H1 (cell line): ENCODE data around the gene TMEM164. TPM values are rescaled to one million over a fixed set of nuclear protein-coding genes. Genes with fewer than 3 reads are reported as not detected.

Source experiments
- CTCF ChIA-PET: fragments of 300-600 bp; sonication (Branson Sonifier 250); formaldehyde crosslinking; loops from one replicate; lab custom pipeline; 2021; ENCODE audit not compliant: partially characterized antibody; lab: Charles Lee
- POLR2A ChIA-PET: fragments of 300-600 bp; sonication (Branson Sonifier 250); formaldehyde crosslinking; loops from one replicate; lab custom pipeline; 2021; ENCODE audit warnings: inconsistent platforms; ENCODE audit not compliant: partially characterized antibody; lab: Charles Lee
- DNase-seq, 2 experiments: peaks; one replicate each; pipeline versions ENCODE4 v3.0.0 to v3.0.0-alpha.2; 2010 to 2022; ENCODE audit warnings: low spot score in 2 of 2, low read depth in 1 of 2, mixed read lengths in 1 of 2
- FAIRE-seq: peaks from 2 replicates; lab custom pipeline; 2011; peaks lifted over from hg19 to GRCh38; lab: Jason Lieb, UNC
- H2AFZ ChIP-seq: 2 replicates; pipeline ENCODE4 v1.8.1; 2012; ENCODE audit warnings: low read length, inconsistent platforms
- H2AK5ac ChIP-seq: 2 replicates; pipeline ENCODE4 v1.6.1; 2013; ENCODE audit warnings: low read depth, low read length
- H2BK120ac ChIP-seq: replicated peaks from 2 replicates; pipeline ENCODE3; 2013; ENCODE audit warnings: low read depth, low read length, inconsistent platforms
- H2BK12ac ChIP-seq: 2 replicates; pipeline ENCODE4 v1.6.1; 2013; ENCODE audit warnings: low read depth, low read length
- H2BK15ac ChIP-seq: 2 replicates; pipeline ENCODE4 v1.6.1; 2013; ENCODE audit warnings: low read length
- H2BK20ac ChIP-seq: 2 replicates; pipeline ENCODE4 v1.6.1; 2013; ENCODE audit warnings: low read length
- H2BK5ac ChIP-seq: 2 replicates; pipeline ENCODE4 v1.6.1; 2013; ENCODE audit warnings: low read depth, low read length
- H3K14ac ChIP-seq: 2 replicates; pipeline ENCODE4 v1.6.1; 2013; ENCODE audit warnings: inconsistent platforms; ENCODE audit not compliant: insufficient read length
- H3K18ac ChIP-seq: 2 replicates; pipeline ENCODE4 v1.6.1; 2013; ENCODE audit warnings: low read length; ENCODE audit errors: extremely low read depth
- H3K23ac ChIP-seq: 2 replicates; pipeline ENCODE4 v1.6.1; 2013; ENCODE audit warnings: inconsistent platforms; ENCODE audit not compliant: insufficient read length
- H3K23me2 ChIP-seq: 2 replicates; pipeline ENCODE4 v1.6.1; 2013; ENCODE audit warnings: low read depth, low read length
- H3K27ac ChIP-seq: 2 replicates; pipeline ENCODE4 v1.6.1; 2011; ENCODE audit warnings: low read depth, low read length, inconsistent platforms
- H3K27me3 ChIP-seq, 4 experiments: replicated peaks in 1 of 4; 1 replicate in 1 of 4; 2 replicates in 3 of 4; pipeline versions ENCODE4 v1.6.1 to v1.8.1; 2011 to 2013; ENCODE audit warnings: low read length in 3 of 4, mild to moderate bottlenecking in 3 of 4, inconsistent platforms in 2 of 4, mixed read lengths in 2 of 4, moderate library complexity in 1 of 4; ENCODE audit not compliant: control insufficient read depth in 3 of 4, insufficient read depth in 3 of 4; ENCODE audit errors: extremely low read depth in 1 of 4
- H3K36me3 ChIP-seq, 4 experiments: 2 replicates each; pipeline versions ENCODE4 v1.6.1 to v1.8.1; 2011 to 2013; ENCODE audit warnings: mild to moderate bottlenecking in 4 of 4, low read length in 3 of 4, moderate library complexity in 2 of 4, control low read depth in 1 of 4, inconsistent platforms in 1 of 4; ENCODE audit not compliant: insufficient read depth in 4 of 4, control insufficient read depth in 2 of 4
- H3K4ac ChIP-seq: replicated peaks from 2 replicates; pipeline ENCODE3; 2013; ENCODE audit warnings: low read length, low read depth, mixed read lengths, inconsistent platforms; ENCODE audit not compliant: insufficient read length
- H3K4me1 ChIP-seq, 4 experiments: replicated peaks in 1 of 4; 1 replicate in 1 of 4; 2 replicates in 3 of 4; pipeline versions ENCODE4 v1.6.1 to v1.8.1; 2011 to 2013; ENCODE audit warnings: low read length in 3 of 4, inconsistent platforms in 2 of 4, mixed read lengths in 1 of 4; ENCODE audit not compliant: insufficient read depth in 4 of 4, control insufficient read depth in 3 of 4
- H3K4me2 ChIP-seq, 2 experiments: 2 replicates each; pipeline versions ENCODE4 v1.6.1 to v1.8.1; 2011 to 2013; ENCODE audit warnings: low read depth in 2 of 2, low read length in 2 of 2, control low read depth in 1 of 2, inconsistent platforms in 1 of 2, mild to moderate bottlenecking in 1 of 2; ENCODE audit not compliant: insufficient read depth in 1 of 2
- H3K4me3 ChIP-seq, 4 experiments: fragments of 200-600, 300-600 bp in 1 of 4; sonication (generic), shearing (Covaris generic), sonication (Bioruptor Twin) in 1 of 4; 2 replicates each; pipeline versions ENCODE4 v1.5.1 to v1.8.1; 2011 to 2016; ENCODE audit warnings: low read length in 4 of 4, low read depth in 3 of 4, control low read depth in 2 of 4, inconsistent platforms in 2 of 4, mild to moderate bottlenecking in 2 of 4, mixed read lengths in 1 of 4, moderate library complexity in 1 of 4; ENCODE audit not compliant: insufficient read depth in 2 of 4; ENCODE audit errors: extremely low read depth in 1 of 4
- H3K56ac ChIP-seq: replicated peaks from 2 replicates; pipeline ENCODE3; 2013; ENCODE audit warnings: low read depth, mild to moderate bottlenecking, mixed read lengths, low read length, inconsistent platforms; ENCODE audit not compliant: insufficient read length
- H3K79me1 ChIP-seq: 2 replicates; pipeline ENCODE4 v1.6.1; 2013; ENCODE audit warnings: low read depth, low read length, control low read depth
- H3K79me2 ChIP-seq, 2 experiments: 2 replicates each; pipeline versions ENCODE4 v1.6.1 to v1.8.1; 2012 to 2013; ENCODE audit warnings: low read length in 2 of 2, mild to moderate bottlenecking in 2 of 2, inconsistent platforms in 1 of 2; ENCODE audit not compliant: insufficient read depth in 2 of 2, control insufficient read depth in 1 of 2
- H3K9ac ChIP-seq, 4 experiments: replicated peaks in 1 of 4; 1 replicate in 1 of 4; 2 replicates in 3 of 4; pipeline versions ENCODE4 v1.6.1 to v1.8.1; 2011 to 2013; ENCODE audit warnings: low read depth in 3 of 4, low read length in 3 of 4, control low read depth in 2 of 4, mild to moderate bottlenecking in 2 of 4, moderate library complexity in 2 of 4, inconsistent platforms in 1 of 4; ENCODE audit errors: extremely low read depth in 1 of 4
- H3K9me3 ChIP-seq, 2 experiments: 2 replicates each; pipeline versions ENCODE4 v1.6.1 to v1.8.1; 2012 to 2013; ENCODE audit warnings: mild to moderate bottlenecking in 2 of 2, moderate library complexity in 2 of 2, control low read depth in 1 of 2, inconsistent platforms in 1 of 2, low read depth in 1 of 2, low read length in 1 of 2, mixed read lengths in 1 of 2; ENCODE audit not compliant: insufficient read depth in 2 of 2
- H4K20me1 ChIP-seq, 2 experiments: replicated peaks in 1 of 2; 2 replicates each; pipeline versions ENCODE3 to v1.8.1; 2011 to 2013; ENCODE audit warnings: inconsistent platforms in 2 of 2, low read length in 2 of 2, mild to moderate bottlenecking in 1 of 2; ENCODE audit not compliant: insufficient read depth in 2 of 2, control insufficient read depth in 1 of 2
- H4K5ac ChIP-seq: 2 replicates; pipeline ENCODE4 v1.6.1; 2013; ENCODE audit warnings: low read length, low read depth, mixed read lengths, inconsistent platforms; ENCODE audit not compliant: insufficient read length
- H4K8ac ChIP-seq: 2 replicates; pipeline ENCODE4 v1.8.0; 2013; ENCODE audit warnings: mild to moderate bottlenecking, moderate library complexity, low read length, inconsistent platforms; ENCODE audit not compliant: insufficient read depth; ENCODE audit errors: extremely low read depth
- H4K91ac ChIP-seq: replicated peaks from 2 replicates; pipeline ENCODE3; 2013; ENCODE audit warnings: low read length, mixed read lengths, inconsistent platforms; ENCODE audit not compliant: insufficient read length
- BRCA1 ChIP-seq: IDR thresholded peaks from 2 replicates; pipeline ENCODE4 v1.6.1; 2012; ENCODE audit warnings: low read depth, low read length, improper control_type of control experiment
- CHD2 ChIP-seq: IDR thresholded peaks from 2 replicates; pipeline ENCODE4 v1.6.1; 2012; ENCODE audit warnings: low read length, improper control_type of control experiment
- EP300 ChIP-seq, 2 experiments: IDR thresholded peaks; 1 replicate in 1 of 2; 2 replicates in 1 of 2; pipeline ENCODE4 v1.6.1; 2011 to 2012; ENCODE audit warnings: low read depth in 2 of 2, low read length in 2 of 2, mild to moderate bottlenecking in 2 of 2, borderline replicate concordance in 1 of 2, inconsistent platforms in 1 of 2, moderate library complexity in 1 of 2
- EZH2 ChIP-seq: fragments of 200-600 bp; sonication (generic); IDR thresholded peaks from 2 replicates; pipeline ENCODE4 v1.7.1; 2012; ENCODE audit warnings: low read depth, mild to moderate bottlenecking, moderate library complexity, low read length, inconsistent platforms; ENCODE audit not compliant: severe bottlenecking
- TAF7 ChIP-seq: optimal IDR thresholded peaks from 2 replicates; pipeline ENCODE3; 2011; ENCODE audit warnings: low read depth, mild to moderate bottlenecking, inconsistent platforms, low read length, moderate library complexity, borderline replicate concordance
- WGBS, 2 experiments: shearing (Covaris generic) in 1 of 2; methylation state at CpG; one replicate each; pipeline versions ENCODE4 v1.1.6 to v1.1.7; 2013 to 2015; ENCODE audit warnings: low lambda C conversion rate in 2 of 2, mixed read lengths in 2 of 2, inconsistent platforms in 1 of 2, low coverage in 1 of 2, missing lambda C conversion rate in 1 of 2; ENCODE audit not compliant: insufficient replicate concordance in 2 of 2, insufficient coverage in 1 of 2, insufficient read length in 1 of 2; ENCODE audit errors: extremely low coverage in 1 of 2, missing lambda C conversion rate in 1 of 2; 5-methylcytosine and 5-hydroxymethylcytosine counted together
- polyA plus RNA-seq, 7 experiments: library from polyadenylated mRNA; depleted of rRNA in 3 of 7; stranded (reverse) in 5 of 7; unstranded in 2 of 7; fragments of >200 nt in 5 of 7; fragments of 200-250 nt in 2 of 7; gene quantifications; 1 replicate in 5 of 7; 2 replicates in 1 of 7; 4 replicates in 1 of 7; pipeline versions ENCODE4 v1.2.1 to v1.2.3, GENCODE V29; 2011 to 2013; ENCODE audit warnings: missing spikeins in 2 of 7, mixed read lengths in 2 of 7
- total RNA-seq: library from RNA; stranded (reverse); fragmentation: NEBNext Ultra II Directional; extraction: Animal tissue kit (Norgen Biotek cat#: 25700); gene quantifications from 2 replicates; pipeline ENCODE4 v1.2.1, GENCODE V29; 2021
- TF ChIP-seq, protein P1 (sequence below): IDR thresholded peaks from 2 replicates; pipeline ENCODE4 v1.6.1; 2012; ENCODE audit warnings: inconsistent platforms

TMEM164 gene
- total and polyA plus RNA-seq, 2 of the 8 experiments (the other 6 are each of a cell fraction or from before 2014, with no cell fraction given), result 7.3 to 14.8 TPM

DNA sequence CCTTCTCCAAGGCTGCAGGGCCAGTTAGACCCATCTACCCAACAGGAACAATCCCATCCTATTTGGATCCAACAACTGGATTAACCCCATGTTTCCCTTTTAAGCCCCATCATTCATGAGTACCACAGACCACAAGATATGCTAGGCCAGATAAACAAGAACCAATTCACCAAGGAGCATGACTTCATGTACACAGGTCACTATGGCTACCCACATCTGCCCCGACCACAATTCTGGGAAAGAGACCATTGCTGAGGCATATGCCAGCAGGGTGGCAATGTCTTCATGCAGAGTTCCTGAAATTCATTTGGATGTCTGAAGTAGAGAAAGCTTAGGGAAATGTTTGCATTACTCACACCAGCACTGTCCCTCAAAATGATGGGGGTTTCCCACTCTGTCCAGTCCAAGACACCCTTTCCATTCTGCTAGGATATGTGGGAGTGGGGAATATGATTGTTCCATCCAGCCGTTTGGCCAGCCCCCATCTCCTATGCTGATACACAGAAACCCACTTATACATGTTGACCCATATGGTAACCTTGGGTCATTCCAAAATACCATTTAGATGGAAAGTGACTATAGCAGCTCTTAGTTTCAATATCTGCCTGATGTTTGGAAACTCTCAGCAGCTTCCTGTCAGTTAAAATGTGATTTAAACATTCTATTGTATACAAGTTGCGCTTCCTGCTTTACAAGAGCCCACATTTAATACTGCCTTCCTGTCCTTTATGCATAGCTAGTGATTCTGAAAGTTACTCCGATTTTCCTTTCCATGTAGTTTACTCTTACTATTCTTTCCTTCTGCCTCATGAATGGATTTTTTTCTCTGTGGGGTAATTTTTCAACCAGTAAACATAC lies 186.0 kb downstream of the TMEM164 start:
- Histone ChIP-seq H3K27ac (no peak overlapping the region), H3K56ac (no peak overlapping the region), H4K91ac (no peak overlapping the region), H4K5ac (no peak overlapping the region), H3K14ac (no peak overlapping the region), H2BK5ac (no peak overlapping the region), H3K4me3 (no peak overlapping the region), H4K8ac (no peak overlapping the region), H2AK5ac (no peak overlapping the region), H3K36me3 (no peaks in the 10 kb centered on the region), H3K9me3 (no peaks in the 10 kb centered on the region), H3K4ac (no peak overlapping the region), H3K79me1 (no peaks in the 10 kb centered on the region), H4K20me1 (no peaks in the 10 kb centered on the region), H2BK15ac (no peak overlapping the region), H3K4me1 (no peaks in the 10 kb centered on the region), H2AFZ (no peak overlapping the region), H3K9ac (no peak overlapping the region), H3K79me2 (no peaks in the 10 kb centered on the region), H3K4me2 (no peak overlapping the region), H3K23ac (no peak overlapping the region), H2BK120ac (no peak overlapping the region), H3K27me3 (no peaks in the 10 kb centered on the region), H3K23me2 (no peaks in the 10 kb centered on the region), H3K18ac (no peak overlapping the region), H2BK12ac (no peak overlapping the region), H2BK20ac (no peak overlapping the region)
- POLR2A ChIA-PET, result no interaction called here
- 92% methylated on average over 4 of the region's 4 CpGs; no CpG with 5 or more reads in 1 of the 2 experiments for WGBS, 2 experiments
- CTCF ChIA-PET, result interaction anchor here (0.5 to 1.1 kb wide), 2 partner anchors 217 to 219 kb away, joined by 3 read pairs; no protein-coding TSS in a partner anchor
- DNase-seq, result no peak
- TF ChIP-seq EZH2 (no peak), CHD2 (no peak), TAF7 (no peak), EP300 (IDR thresholded peaks at IDR 0.05; ENCODE audit: borderline replicate concordance in 1 of 2, low read depth in 2 of 2, low read length in 2 of 2) (no peak), BRCA1 (no peak)
- TF ChIP-seq, protein P1, sequence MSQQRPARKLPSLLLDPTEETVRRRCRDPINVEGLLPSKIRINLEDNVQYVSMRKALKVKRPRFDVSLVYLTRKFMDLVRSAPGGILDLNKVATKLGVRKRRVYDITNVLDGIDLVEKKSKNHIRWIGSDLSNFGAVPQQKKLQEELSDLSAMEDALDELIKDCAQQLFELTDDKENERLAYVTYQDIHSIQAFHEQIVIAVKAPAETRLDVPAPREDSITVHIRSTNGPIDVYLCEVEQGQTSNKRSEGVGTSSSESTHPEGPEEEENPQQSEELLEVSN, result no peak
- no peak for FAIRE-seq
